ENCODE results near the gene GAL.
A peak's percentile ranks its signal among the peaks of the same experiment; 100 is the strongest.

The GAL gene

DNA sequence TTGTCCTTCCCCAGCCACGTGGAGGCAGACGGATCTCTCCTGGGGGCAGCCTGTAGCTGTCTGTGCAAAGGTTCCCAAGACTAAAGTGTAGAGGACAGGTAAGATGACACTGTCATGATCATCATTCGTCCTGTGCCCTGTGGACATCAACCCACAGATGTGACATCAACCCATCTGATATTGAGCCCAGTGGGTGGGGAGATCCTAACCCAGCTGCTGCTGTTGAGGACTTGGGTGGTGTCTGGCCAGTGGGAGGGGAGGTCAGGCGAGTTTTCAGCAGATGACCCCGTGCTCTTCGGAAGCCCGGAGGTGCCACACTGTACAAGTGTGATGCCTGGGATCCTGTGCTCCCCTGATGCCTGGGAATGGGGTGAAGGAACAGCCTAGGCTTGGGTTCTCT is 1.2 kb upstream of the GAL start:
- Mint-ChIP-seq H3K36me3 (ENCODE audit: low read depth) (no peaks in the 10 kb centered on the region), H3K4me3 (no peak overlapping the region)

DNA sequence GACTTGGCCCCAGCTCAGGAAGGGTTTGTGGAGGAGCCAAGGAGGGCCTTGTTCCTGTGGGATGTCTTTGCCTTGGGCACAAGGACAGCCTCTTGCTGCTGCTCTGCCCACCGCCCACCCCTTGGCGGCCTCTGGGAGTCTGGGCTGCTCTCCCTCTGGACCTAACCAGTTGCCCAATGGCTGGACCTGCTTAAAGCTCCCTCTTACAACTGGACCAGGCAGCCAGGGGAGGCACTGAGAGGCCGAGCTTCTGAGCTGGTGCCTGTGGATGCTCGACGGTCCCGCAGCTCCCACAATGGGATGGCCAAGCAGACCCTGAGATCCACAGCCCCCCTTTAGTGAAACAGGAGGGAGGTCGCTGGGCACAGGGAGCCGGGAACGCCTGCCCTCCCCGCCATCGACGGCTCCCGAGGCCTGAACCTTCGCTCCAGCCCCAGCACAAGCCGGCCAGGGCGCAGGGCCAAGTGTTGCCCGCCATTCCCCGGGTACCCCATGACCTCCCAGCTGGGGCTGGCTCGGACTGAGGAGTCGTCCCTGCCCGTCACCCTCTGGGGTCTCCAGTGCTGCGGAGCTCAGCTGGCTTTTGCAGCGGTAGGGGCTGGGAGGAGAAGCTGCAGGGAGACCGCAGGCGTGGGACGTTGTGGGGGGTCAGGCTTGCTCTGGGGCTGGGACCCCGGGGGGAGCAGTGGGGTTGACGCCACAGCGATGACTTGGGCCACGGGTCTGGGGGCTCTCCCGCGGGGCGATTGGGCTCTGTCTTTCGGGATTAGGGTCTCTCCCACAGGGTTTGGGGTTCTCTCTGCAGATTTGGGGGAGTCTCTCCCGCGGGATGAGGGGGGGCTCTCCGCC is 584 bp upstream of the GAL start:
- Mint-ChIP-seq H3K4me3 (no peak overlapping the region), H3K27me3 (ENCODE audit: low read depth) (peaks cover 57% of the 10 kb centered on the region), H3K36me3 (ENCODE audit: low read depth) (no peaks in the 10 kb centered on the region), H3K4me1 (ENCODE audit: low read depth) (no peaks in the 10 kb centered on the region), H3K9me3 (no peaks in the 10 kb centered on the region), H3K27ac (no peak overlapping the region)

More for the DNA sequence above, 1.2 kb upstream of the GAL start:
- no peak overlapping the region for H3K27ac Mint-ChIP-seq
- peaks cover 53% of the 10 kb centered on the region for H3K27me3 Mint-ChIP-seq (ENCODE audit: low read depth)
- H3K4me1 Mint-ChIP-seq (ENCODE audit: low read depth) = no peaks in the 10 kb centered on the region
- H3K9me3 Mint-ChIP-seq = no peaks in the 10 kb centered on the region

DNA sequence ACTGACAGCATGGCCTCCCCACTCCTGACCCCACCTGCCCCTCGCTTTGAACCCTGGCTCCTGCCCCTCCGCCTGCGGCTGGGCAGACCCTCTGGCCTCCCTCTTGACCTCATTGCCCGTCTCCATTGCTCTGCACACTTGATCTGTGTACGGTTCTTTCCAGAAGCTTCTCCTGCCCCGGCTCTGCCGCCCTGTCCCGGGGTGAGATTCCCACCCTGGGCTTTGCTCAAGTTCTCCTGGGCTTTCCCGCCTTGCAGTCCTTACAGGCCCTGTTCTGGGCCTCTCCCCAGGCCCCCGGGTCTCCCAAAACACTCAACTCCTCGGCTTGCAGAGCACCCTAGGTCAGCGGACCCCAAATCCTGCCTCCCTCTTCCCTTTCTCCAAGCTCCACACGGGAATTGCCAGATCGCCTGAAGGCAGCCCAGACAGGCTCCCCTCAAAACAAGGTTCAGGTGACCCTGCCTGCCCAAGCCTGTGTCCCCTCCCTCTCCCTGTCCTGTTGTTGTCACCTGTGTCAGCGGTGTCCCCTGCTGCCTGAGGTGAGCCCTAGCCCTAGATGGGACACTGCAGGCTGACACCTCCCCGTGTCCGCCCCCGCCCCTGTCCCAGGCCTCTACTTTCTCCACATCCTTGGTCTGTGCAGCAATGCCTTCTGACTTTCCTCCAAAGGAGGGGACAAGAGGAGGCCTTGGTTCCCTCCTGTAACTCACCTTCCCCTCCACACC is 1.5 kb downstream of the GAL start:
- H3K27me3 Mint-ChIP-seq (ENCODE audit: low read depth) = peaks cover 75% of the 10 kb centered on the region
- H3K36me3 Mint-ChIP-seq (ENCODE audit: low read depth) = no peaks in the 10 kb centered on the region
- no peak overlapping the region for H3K27ac Mint-ChIP-seq
- H3K4me3 Mint-ChIP-seq = peak overlapping the region; percentile 25
- peaks cover 5% of the 10 kb centered on the region for H3K4me1 Mint-ChIP-seq (ENCODE audit: low read depth)
- no peaks in the 10 kb centered on the region for H3K9me3 Mint-ChIP-seq

DNA sequence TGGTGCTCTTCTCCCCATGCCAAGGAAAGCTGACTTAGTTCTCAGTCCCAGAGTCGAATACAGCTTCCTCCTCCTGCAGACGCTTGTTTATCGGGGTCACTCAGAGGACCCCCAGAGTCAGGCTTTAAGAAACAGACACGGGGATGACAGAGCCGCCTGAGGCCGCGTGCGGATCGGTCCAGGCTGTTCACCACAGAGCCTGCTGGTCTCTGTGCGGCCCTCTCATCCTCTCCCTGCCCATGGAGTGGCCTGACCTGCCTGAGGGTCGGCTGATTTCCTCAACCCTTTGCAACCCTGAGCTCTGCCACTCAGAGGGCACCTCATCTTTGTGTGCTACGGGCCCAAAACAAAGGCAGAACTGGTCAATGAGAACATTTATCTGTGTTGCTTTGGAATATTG is 2.1 kb downstream of the GAL start:
- Mint-ChIP-seq H3K4me1 (ENCODE audit: low read depth) (peaks cover 10% of the 10 kb centered on the region), H3K27ac (no peak overlapping the region), H3K36me3 (ENCODE audit: low read depth) (no peaks in the 10 kb centered on the region), H3K9me3 (no peaks in the 10 kb centered on the region), H3K4me3 (no peak overlapping the region), H3K27me3 (ENCODE audit: low read depth) (peaks cover 82% of the 10 kb centered on the region)

DNA sequence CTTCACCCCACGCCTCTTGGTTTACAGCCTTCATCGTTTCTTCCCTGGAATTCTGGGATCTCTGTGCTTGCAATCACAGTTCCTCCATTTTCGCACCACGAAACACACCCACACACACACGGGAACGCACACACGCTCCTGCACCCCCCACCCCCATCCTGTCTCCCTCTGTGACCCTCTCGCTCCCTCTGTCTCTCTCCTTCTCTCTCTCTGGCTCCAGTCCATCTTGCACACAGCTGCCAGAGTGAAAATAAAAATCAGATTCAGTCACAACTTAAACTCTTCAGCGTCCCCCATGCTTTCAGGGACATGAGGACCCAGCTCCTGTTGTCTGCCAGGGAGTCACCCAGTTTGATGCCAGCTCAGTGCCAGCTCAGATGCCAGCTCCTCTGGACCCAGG is 3.0 kb downstream of the GAL start:
- Mint-ChIP-seq H3K4me1 (ENCODE audit: low read depth) (peaks cover 10% of the 10 kb centered on the region), H3K27me3 (ENCODE audit: low read depth) (peaks cover 75% of the 10 kb centered on the region), H3K9me3 (no peaks in the 10 kb centered on the region), H3K36me3 (ENCODE audit: low read depth) (no peaks in the 10 kb centered on the region), H3K27ac (no peak overlapping the region), H3K4me3 (no peak overlapping the region)

DNA sequence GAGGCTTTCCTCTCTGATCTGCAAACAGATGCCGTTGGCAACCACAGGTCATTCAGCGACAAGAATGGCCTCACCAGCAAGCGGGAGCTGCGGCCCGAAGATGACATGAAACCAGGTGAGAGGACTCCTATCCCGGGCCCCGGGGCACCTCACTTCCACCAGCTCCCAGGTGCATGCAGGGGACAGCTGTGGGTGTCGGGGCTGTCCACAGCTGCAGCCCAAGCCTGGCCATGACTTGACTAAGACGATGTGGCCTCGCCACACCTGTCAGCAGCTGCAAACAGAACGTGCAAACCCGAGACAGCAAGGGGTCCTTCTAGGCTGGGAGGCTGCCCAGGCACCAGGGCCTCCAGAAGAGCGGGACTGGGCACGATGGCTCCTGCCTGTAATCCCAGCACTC is 3.6 kb downstream of the GAL start:
- no peak overlapping the region for H3K27ac Mint-ChIP-seq
- H3K9me3 Mint-ChIP-seq = no peaks in the 10 kb centered on the region
- H3K4me3 Mint-ChIP-seq = no peak overlapping the region
- H3K36me3 Mint-ChIP-seq (ENCODE audit: low read depth) = no peaks in the 10 kb centered on the region
- H3K27me3 Mint-ChIP-seq (ENCODE audit: low read depth) = peaks cover 68% of the 10 kb centered on the region
- H3K4me1 Mint-ChIP-seq (ENCODE audit: low read depth) = peaks cover 10% of the 10 kb centered on the region

DNA sequence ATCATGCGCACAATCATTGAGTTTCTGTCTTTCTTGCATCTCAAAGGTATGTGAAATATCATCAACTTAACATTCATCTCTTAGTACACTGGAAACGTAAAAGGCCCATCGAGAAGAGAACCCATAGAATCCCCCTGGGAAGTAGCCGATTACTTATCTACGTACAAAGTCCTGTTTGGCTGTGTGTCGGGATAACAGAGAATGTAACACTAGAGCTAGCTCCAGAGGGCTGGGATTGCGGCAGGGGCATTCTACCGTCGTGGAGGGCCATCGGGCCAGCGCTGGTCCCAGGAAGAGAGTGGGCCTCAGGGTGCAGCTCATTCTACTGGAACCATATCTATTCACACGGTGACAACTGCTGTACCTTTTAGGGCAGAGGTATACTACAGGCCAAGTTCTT is 4.5 kb downstream of the GAL start:
- H3K9me3 Mint-ChIP-seq = no peaks in the 10 kb centered on the region
- H3K4me3 Mint-ChIP-seq = no peak overlapping the region
- H3K4me1 Mint-ChIP-seq (ENCODE audit: low read depth) = peaks cover 10% of the 10 kb centered on the region
- H3K36me3 Mint-ChIP-seq (ENCODE audit: low read depth) = no peaks in the 10 kb centered on the region
- no peak overlapping the region for H3K27ac Mint-ChIP-seq
- peaks cover 59% of the 10 kb centered on the region for H3K27me3 Mint-ChIP-seq (ENCODE audit: low read depth)

DNA sequence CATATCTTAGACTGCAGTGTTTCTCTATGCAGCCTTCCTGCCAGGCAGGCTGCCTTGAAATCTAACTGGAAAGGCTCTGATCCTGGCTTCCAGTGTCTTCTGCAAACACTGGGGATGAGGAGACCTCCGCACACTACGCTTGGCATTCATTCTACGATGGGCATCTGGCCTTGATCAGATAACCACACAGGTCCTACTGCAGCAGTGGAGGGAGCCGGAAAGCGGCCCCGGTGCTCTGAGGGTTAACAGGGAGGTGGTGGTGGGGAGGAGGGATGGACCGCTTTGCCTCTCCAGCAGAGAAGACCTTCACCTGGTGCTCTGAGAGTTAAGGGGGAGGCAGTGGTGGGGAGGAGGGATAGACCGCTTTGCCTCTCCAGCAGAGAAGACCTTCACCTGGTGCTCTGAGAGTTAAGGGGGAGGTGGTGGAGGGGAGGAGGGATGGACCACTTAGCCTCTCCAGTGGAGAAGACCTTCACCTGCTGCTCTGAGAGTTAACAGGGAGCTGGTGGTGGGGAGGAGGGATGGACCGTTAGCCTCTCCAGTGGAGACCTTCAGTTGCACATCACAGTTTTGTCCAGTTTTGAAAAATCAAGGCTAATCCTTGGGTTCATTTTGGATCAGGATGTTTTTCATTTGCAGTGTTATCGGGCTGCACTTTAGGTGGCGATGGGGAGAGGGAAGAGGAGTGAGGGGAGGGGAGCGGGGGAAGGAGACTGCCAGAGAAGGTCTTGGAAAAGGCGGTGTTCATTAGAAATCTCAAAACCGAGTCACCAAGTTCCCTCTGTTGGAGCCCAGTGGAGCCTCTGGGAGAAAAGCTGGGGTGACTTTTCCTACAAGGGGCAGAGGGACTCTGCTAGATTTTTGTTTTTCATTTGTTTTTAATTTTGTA is 5.6 kb downstream of the GAL start:
- Mint-ChIP-seq H3K27ac (no peak overlapping the region), H3K4me3 (no peak overlapping the region), H3K36me3 (ENCODE audit: low read depth) (no peaks in the 10 kb centered on the region), H3K27me3 (ENCODE audit: low read depth) (peaks cover 58% of the 10 kb centered on the region), H3K4me1 (ENCODE audit: low read depth) (peaks cover 10% of the 10 kb centered on the region), H3K9me3 (no peaks in the 10 kb centered on the region)

DNA sequence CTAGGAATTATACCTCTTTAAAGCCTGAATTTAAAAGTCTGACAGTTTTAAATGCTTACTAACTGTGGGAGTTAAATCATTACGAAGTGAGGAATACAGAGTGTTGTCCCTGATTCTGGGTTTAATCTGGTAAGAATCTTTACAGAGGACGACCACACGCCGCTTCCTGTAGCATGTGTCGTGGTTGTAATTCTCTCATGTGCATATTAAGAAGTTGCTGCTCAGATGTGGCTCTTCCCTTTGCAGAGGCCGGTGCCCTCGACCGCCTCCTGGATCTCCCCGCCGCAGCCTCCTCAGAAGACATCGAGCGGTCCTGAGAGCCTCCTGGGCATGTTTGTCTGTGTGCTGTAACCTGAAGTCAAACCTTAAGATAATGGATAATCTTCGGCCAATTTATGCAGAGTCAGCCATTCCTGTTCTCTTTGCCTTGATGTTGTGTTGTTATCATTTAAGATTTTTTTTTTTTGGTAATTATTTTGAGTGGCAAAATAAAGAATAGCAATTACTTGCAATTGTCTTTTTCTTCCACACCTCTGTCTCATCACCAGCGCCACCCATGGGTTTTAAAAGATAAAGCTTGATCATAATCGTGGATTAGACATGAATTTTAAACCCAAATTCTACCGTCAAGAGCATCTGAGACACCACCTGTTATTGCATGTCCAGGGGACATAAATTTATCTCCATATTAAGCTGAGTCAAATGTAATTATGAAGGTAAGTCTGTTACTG is 6.5 kb downstream of the GAL start:
- Mint-ChIP-seq H3K9me3 (no peaks in the 10 kb centered on the region), H3K27ac (no peak overlapping the region), H3K27me3 (ENCODE audit: low read depth) (peaks cover 50% of the 10 kb centered on the region), H3K4me3 (peak overlapping the region; percentile 36), H3K36me3 (ENCODE audit: low read depth) (no peaks in the 10 kb centered on the region), H3K4me1 (ENCODE audit: low read depth) (peaks cover 10% of the 10 kb centered on the region)

DNA sequence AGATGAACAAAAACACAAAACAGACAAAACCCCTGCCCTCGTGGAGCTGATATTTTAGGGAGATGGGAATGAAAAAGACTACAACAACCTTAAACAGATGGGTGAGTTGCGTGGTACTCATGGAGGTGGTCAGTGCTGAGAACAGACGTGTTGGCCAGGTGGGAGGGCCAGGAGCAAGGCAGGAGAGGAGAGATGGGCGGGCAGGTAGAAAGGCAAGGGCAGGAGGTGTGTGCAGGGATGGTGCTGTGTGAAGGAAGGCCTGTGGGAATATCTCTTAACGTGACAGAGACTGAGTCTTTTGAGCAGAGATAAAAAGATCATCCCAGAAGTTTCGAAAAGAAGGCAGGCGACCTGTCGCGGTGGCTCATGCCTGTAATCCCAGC is 7.0 kb downstream of the GAL start:
- peaks cover 10% of the 10 kb centered on the region for H3K4me1 Mint-ChIP-seq (ENCODE audit: low read depth)
- no peaks in the 10 kb centered on the region for H3K36me3 Mint-ChIP-seq (ENCODE audit: low read depth)
- H3K27ac Mint-ChIP-seq = no peak overlapping the region
- H3K9me3 Mint-ChIP-seq = no peaks in the 10 kb centered on the region
- peak overlapping the region; percentile 1 for H3K4me3 Mint-ChIP-seq
- H3K27me3 Mint-ChIP-seq (ENCODE audit: low read depth) = peaks cover 46% of the 10 kb centered on the region

DNA sequence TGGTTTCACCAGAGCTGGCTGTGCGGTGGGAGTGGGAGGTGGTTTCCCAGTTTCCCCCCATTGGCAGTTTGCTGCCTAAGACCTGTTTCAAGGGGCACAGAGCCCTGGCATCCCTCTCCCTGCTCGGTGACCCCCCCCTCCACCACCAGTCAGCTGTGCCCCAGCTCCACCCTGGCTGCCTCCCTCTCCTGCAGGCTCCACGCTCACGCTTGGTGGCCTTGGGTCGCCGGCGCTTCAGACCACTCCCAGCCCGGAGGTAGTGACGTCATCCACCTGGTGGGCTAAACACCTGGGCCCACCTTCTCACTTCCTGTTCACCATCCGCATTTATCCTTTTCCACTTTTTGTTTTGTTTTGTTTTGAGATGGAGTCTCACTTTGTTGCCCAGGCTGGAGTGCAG is 7.8 kb downstream of the GAL start:
- no peak overlapping the region for H3K4me3 Mint-ChIP-seq
- no peaks in the 10 kb centered on the region for H3K36me3 Mint-ChIP-seq (ENCODE audit: low read depth)
- H3K27me3 Mint-ChIP-seq (ENCODE audit: low read depth) = peaks cover 41% of the 10 kb centered on the region
- no peaks in the 10 kb centered on the region for H3K9me3 Mint-ChIP-seq
- peaks cover 10% of the 10 kb centered on the region for H3K4me1 Mint-ChIP-seq (ENCODE audit: low read depth)
- H3K27ac Mint-ChIP-seq = no peak overlapping the region

DNA sequence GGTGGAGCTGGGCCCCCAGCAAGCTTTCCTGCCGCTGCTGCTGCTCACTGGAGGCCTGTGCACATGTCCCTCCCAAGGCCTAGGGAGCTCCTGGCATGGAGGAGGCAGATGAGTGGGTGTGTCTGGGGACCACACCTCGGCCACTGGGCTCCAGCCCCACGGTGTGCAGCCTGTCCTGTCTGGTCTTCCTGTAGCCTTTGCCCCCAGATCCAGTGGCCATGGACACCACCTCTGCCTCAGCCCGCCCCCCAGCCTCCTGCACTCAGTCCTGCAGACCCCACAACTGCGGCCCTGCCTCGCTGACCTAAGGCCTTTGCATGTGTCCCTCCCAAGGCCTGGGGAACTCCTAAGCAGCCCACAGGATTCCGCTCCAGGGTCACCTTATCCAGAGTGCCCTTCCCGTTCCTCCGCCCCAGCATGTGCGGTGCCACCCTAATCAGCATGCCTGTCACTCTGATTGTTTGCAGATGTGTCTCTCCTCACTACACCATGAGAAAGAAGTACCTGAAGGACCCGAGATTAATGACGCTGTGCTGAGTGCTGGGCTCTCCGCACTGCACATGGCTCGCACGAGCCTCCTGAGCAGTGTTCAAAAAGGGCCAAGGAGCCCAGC is 8.6 kb downstream of the GAL start:
- Mint-ChIP-seq H3K4me3 (no peak overlapping the region), H3K36me3 (ENCODE audit: low read depth) (no peaks in the 10 kb centered on the region), H3K27ac (no peak overlapping the region), H3K27me3 (ENCODE audit: low read depth) (peaks cover 37% of the 10 kb centered on the region), H3K9me3 (no peaks in the 10 kb centered on the region), H3K4me1 (ENCODE audit: low read depth) (peaks cover 10% of the 10 kb centered on the region)

DNA sequence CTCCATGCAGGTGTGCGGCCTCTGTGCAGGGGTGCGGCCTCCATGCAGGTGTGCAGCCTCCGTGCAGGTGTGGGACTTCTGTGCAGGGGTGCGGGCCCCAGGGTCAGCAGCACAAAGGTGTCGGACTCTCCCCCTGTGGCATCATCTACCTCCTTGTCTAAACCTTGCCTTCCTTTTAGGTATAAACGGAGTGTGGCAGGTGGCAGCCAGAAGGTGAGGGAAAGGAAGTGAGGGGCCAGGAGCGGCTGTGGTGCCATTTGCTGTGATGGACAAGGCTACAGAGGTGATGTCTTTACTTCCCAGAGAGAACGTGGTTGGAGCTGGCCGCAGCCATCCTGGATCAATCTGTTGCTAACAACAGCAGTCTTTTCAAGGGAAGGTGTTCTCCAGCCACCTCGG is 9.1 kb downstream of the GAL start:
- H3K36me3 Mint-ChIP-seq (ENCODE audit: low read depth) = no peaks in the 10 kb centered on the region
- H3K27ac Mint-ChIP-seq = no peak overlapping the region
- peaks cover 10% of the 10 kb centered on the region for H3K4me1 Mint-ChIP-seq (ENCODE audit: low read depth)
- H3K4me3 Mint-ChIP-seq = no peak overlapping the region
- H3K9me3 Mint-ChIP-seq = no peaks in the 10 kb centered on the region
- H3K27me3 Mint-ChIP-seq (ENCODE audit: low read depth) = peaks cover 37% of the 10 kb centered on the region
